ENCODE measurements around the gene RAB11B. TPM values are rescaled to one million over a fixed set of nuclear protein-coding genes. Genes with fewer than 3 reads are reported as not detected.

Gene RAB11B
- total and polyA plus RNA-seq, 2 donors (not counting 1 experiment from before 2014, with no cell fraction given), result 27.8 to 46.2 TPM

GRCh38 chr19:8412783-8413628 is 22.8 kb downstream of the RAB11B start, which contains the start of gene MARCHF2:
Gene MARCHF2 (plus strand): TSS chr19:8413305. CDS start chr19:8421841, 8,536 bp downstream.
- H3K9me3 ChIP-seq (ENCODE audit: control insufficient read depth, insufficient read depth, low read depth, low read length), result no peaks in the 10 kb centered on the region
- H3K36me3 ChIP-seq (ENCODE audit: control insufficient read depth, insufficient read depth, low read length), result no peaks in the 10 kb centered on the region
- H3K4me1 ChIP-seq (ENCODE audit: control insufficient read depth, extremely low read depth, insufficient read depth, low read length), result peaks cover 3% of the 10 kb centered on the region
- peak; percentile 93 to 97 for DNase-seq (ENCODE audit: low read depth in 2 of 2)
- H3K27ac ChIP-seq (ENCODE audit: insufficient read depth, low read length), result peak within 1 kb of the TSS; percentile 38
- peak within 1 kb of the TSS; percentile 89 for H3K4me2 ChIP-seq (ENCODE audit: extremely low read depth, insufficient read depth, low read length)
- peak within 1 kb of the TSS; percentile 83 for H2AFZ ChIP-seq (ENCODE audit: low read length)
- H3K9ac ChIP-seq (ENCODE audit: insufficient read depth, low read length), result peak within 1 kb of the TSS; percentile 57
- no peaks in the 10 kb centered on the region for H3K27me3 ChIP-seq (ENCODE audit: control insufficient read depth, insufficient read depth, low read length)
- TF ChIP-seq EZH2 (IDR thresholded peaks at IDR 0.05; ENCODE audit: low read length, missing control alignments) (no peak), CTCF (conservative IDR thresholded peaks at IDR 0.05 in 1 of 2, IDR thresholded peaks at IDR 0.05 in 1 of 2; ENCODE audit: low read depth in 1 of 2, low read length in 2 of 2) (peak; percentile 33 to 42)
- no peaks in the 10 kb centered on the region for H3K79me2 ChIP-seq (ENCODE audit: control insufficient read depth, insufficient read depth, low read length)
- H4K20me1 ChIP-seq (ENCODE audit: control insufficient read depth, extremely low read depth, insufficient read depth, low read length), result no peaks in the 10 kb centered on the region
- H3K4me3 ChIP-seq (replicated peaks in 1 of 4; ENCODE audit: control extremely low read depth in 1 of 4, insufficient read depth in 1 of 4, low read depth in 3 of 4, low read length in 4 of 4), result peak within 1 kb of the TSS; percentile 52 to 78 (median 58)

GRCh38 chr19:8413629-8413995 is 23.5 kb downstream of the RAB11B start:
- Histone ChIP-seq H3K4me1 (ENCODE audit: control insufficient read depth, extremely low read depth, insufficient read depth, low read length) (peaks cover 3% of the 10 kb centered on the region), H3K9me3 (ENCODE audit: control insufficient read depth, insufficient read depth, low read depth, low read length) (no peaks in the 10 kb centered on the region), H4K20me1 (ENCODE audit: control insufficient read depth, extremely low read depth, insufficient read depth, low read length) (no peaks in the 10 kb centered on the region), H3K4me3 (replicated peaks in 1 of 4; ENCODE audit: control extremely low read depth in 1 of 4, insufficient read depth in 1 of 4, low read depth in 3 of 4, low read length in 4 of 4) (peak overlapping the region; percentile 52 to 78 (median 58)), H3K36me3 (ENCODE audit: control insufficient read depth, insufficient read depth, low read length) (no peaks in the 10 kb centered on the region), H3K27ac (ENCODE audit: insufficient read depth, low read length) (peak overlapping the region; percentile 38), H3K4me2 (ENCODE audit: extremely low read depth, insufficient read depth, low read length) (peak overlapping the region; percentile 89), H2AFZ (ENCODE audit: low read length) (peak overlapping the region; percentile 83), H3K9ac (ENCODE audit: insufficient read depth, low read length) (peak overlapping the region; percentile 57), H3K79me2 (ENCODE audit: control insufficient read depth, insufficient read depth, low read length) (no peaks in the 10 kb centered on the region), H3K27me3 (ENCODE audit: control insufficient read depth, insufficient read depth, low read length) (no peaks in the 10 kb centered on the region)
- TF ChIP-seq EZH2 (IDR thresholded peaks at IDR 0.05; ENCODE audit: low read length, missing control alignments) (no peak), CTCF (conservative IDR thresholded peaks at IDR 0.05 in 1 of 2, IDR thresholded peaks at IDR 0.05 in 1 of 2; ENCODE audit: low read depth in 1 of 2, low read length in 2 of 2) (no peak)
- DNase-seq (ENCODE audit: low read depth in 2 of 2), result no peak

- H3K36me3 ChIP-seq (ENCODE audit: control insufficient read depth, insufficient read depth, low read length), result no peaks in the 10 kb centered on the region
- H2AFZ ChIP-seq (ENCODE audit: low read length), result no peak overlapping the region
- H3K79me2 ChIP-seq (ENCODE audit: control insufficient read depth, insufficient read depth, low read length), result no peaks in the 10 kb centered on the region
- DNase-seq (ENCODE audit: low read depth in 2 of 2), result no peak
- H3K9me3 ChIP-seq (ENCODE audit: control insufficient read depth, insufficient read depth, low read depth, low read length), result no peaks in the 10 kb centered on the region
- H4K20me1 ChIP-seq (ENCODE audit: control insufficient read depth, extremely low read depth, insufficient read depth, low read length), result no peaks in the 10 kb centered on the region
- H3K4me2 ChIP-seq (ENCODE audit: extremely low read depth, insufficient read depth, low read length), result no peak overlapping the region
- H3K27me3 ChIP-seq (ENCODE audit: control insufficient read depth, insufficient read depth, low read length), result no peaks in the 10 kb centered on the region
- TF ChIP-seq EZH2 (IDR thresholded peaks at IDR 0.05; ENCODE audit: low read length, missing control alignments), result no peak
- H3K4me3 ChIP-seq (replicated peaks in 1 of 4; ENCODE audit: control extremely low read depth in 1 of 4, insufficient read depth in 1 of 4, low read depth in 3 of 4, low read length in 4 of 4), result no peak overlapping the region
- H3K4me1 ChIP-seq (ENCODE audit: control insufficient read depth, extremely low read depth, insufficient read depth, low read length), result peaks cover 3% of the 10 kb centered on the region
- H3K27ac ChIP-seq (ENCODE audit: insufficient read depth, low read length), result no peak overlapping the region
- H3K9ac ChIP-seq (ENCODE audit: insufficient read depth, low read length), result no peak overlapping the region
These were observed 26.6 kb downstream of the RAB11B start for GRCh38 chr19:8416796-8417195.

Data from fibroblast of lung (primary cell).